RWPE1 (cell line): ENCODE results near the gene INSR.
"Not testable (repeated sequence)": the region's sequence is repeated elsewhere in the genome, so short reads cannot be mapped to it uniquely, and the experiment has no call there.

ENCODE experiments used
- CTCF ChIA-PET: fragments of 350-600 bp; sonication (Branson Sonifier 250); formaldehyde crosslinking; extraction: SDS; loops from one replicate; lab custom pipeline; 2021; lab: Yijun Ruan, JAX
- POLR2A ChIA-PET: fragments of 400-600 bp; formaldehyde crosslinking; extraction: SDS; loops from one replicate; lab custom pipeline; 2020; ENCODE audit warnings: antibody characterized with exemption; ENCODE audit not compliant: low non-redundant PET; lab: Yijun Ruan, JAX
- DNase-seq: peaks from one replicate; pipeline ENCODE4 v3.0.0; 2012; ENCODE audit warnings: low spot score
- H3K27ac ChIP-seq: fragments of 450-650 bp; 2 replicates; pipeline ENCODE4 v1.5.1; 2017
- TF ChIP-seq, protein P1 (sequence below): fragments of 450-650 bp; conservative IDR thresholded peaks from 2 replicates; pipeline ENCODE4 v1.5.1; 2017; ENCODE audit warnings: low read depth, mild to moderate bottlenecking

The INSR gene

DNA sequence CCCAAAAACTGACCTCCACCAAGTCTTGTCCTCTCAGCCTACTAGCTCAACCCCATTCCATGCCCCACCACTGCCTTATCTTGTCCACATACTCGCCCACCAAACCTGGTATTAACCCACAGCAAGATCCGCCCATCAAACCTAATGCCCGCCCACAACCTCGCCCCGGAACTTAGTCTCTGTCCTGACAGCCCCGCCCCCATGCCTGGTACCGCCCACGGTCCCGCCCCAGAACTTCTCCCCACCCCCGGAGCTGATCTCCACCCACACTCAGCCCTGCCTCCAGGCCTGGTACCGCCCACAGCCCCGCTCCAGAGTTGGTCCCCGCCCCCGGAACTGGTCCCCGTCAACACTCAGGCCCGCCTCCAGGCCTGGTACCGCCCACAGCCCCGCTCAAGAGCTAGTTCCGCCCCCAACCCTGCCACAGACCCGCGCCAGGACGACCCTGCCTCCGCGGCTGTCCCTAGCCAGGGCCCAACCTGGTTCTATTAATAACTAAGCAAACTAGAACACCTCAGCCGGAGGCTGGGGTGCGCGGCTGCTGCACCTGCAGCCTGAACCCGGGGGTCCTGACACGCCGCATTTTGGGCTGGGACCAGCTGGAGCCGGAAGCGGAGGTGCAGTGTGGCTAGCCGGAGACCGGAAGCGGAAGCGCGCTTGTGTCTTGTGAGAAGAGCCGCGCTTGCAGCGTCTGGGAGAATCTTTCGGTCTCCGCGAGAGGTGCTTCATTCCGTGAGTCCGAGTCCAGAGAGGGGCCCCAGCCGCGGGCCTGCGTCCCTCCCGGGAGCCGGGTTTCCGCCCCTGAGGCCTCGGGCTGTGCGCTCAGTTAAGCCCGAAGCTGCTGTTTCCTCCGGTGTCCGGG lies 224.9 kb downstream of the INSR start, which contains the start of gene ZNF557:
ZNF557 (plus strand) TSS at position 662 of the 862 bp plus-strand sequence. CDS start 5,372 bp downstream, outside the sequence.
- CTCF ChIA-PET = interaction anchor here (0.6 to 0.7 kb wide), 2 partner anchors 156 to 652 kb away, joined by 4 read pairs; no protein-coding TSS in a partner anchor
- peak within 1 kb of the TSS; percentile 87 for H3K27ac ChIP-seq
- POLR2A ChIA-PET = interaction anchor here (0.6 to 0.8 kb wide), 4 partner anchors 30 to 1027 kb away, joined by 3 to 5 read pairs (median 4); no protein-coding TSS in a partner anchor
- peak; percentile 96 for DNase-seq
- TF ChIP-seq, protein P1, sequence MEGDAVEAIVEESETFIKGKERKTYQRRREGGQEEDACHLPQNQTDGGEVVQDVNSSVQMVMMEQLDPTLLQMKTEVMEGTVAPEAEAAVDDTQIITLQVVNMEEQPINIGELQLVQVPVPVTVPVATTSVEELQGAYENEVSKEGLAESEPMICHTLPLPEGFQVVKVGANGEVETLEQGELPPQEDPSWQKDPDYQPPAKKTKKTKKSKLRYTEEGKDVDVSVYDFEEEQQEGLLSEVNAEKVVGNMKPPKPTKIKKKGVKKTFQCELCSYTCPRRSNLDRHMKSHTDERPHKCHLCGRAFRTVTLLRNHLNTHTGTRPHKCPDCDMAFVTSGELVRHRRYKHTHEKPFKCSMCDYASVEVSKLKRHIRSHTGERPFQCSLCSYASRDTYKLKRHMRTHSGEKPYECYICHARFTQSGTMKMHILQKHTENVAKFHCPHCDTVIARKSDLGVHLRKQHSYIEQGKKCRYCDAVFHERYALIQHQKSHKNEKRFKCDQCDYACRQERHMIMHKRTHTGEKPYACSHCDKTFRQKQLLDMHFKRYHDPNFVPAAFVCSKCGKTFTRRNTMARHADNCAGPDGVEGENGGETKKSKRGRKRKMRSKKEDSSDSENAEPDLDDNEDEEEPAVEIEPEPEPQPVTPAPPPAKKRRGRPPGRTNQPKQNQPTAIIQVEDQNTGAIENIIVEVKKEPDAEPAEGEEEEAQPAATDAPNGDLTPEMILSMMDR = no peak

DNA sequence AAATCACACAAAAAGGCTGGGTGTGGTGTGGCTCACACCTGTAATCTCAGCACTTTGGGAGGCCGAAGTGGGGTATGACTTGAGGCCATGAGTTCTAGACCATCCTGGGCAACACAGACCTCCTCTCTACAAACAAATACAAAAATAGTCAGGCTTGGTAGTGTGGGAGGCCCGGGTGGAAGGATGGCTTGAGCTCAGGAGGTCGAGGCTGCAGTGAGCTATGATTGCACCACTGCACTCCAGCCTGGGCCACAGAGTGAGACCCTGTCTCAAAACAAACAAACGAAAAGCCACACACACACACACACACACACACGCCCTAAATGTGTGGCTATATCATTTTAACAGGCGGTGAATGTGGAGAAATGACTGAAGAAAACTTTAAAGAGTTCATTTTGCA lies 225.6 kb downstream of the INSR start:
- DNase-seq = no peak
- H3K27ac ChIP-seq = peak overlapping the region; percentile 87
- TF ChIP-seq, protein P1 = no peak
- CTCF ChIA-PET = no interaction called here
- POLR2A ChIA-PET = interaction anchor here (0.6 kb wide), 2 partner anchors 126 to 405 kb away, joined by 3 to 5 read pairs; no protein-coding TSS in a partner anchor

DNA sequence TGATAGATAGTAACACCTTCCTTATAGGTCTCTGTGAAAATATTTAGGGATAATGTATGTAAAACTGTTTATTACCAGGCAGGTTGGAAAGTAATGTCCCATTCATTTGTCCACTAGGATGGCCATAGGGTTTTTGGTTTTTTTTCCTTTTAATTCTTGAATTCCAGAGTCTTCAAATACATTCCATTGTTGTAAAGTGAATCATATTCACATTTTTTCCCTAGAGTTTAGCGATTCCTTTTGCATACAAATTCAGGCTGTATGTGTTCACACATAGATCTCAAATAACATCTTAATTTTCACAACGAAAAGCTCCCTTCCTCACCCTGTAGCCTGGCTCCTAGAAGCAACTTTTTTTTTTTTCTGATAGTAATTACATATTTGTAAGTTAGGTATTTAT lies 226.5 kb downstream of the INSR start:
- no peak for DNase-seq
- CTCF ChIA-PET = no interaction called here
- H3K27ac ChIP-seq = no peak overlapping the region
- TF ChIP-seq, protein P1 = no peak
- POLR2A ChIA-PET = no interaction called here

GRCh38 chr19:7067122-7067521 lies 227.1 kb downstream of the INSR start:
- H3K27ac ChIP-seq, POLR2A ChIA-PET, DNase-seq: not testable (repeated sequence)
- CTCF ChIA-PET = interaction anchor here (0.6 kb wide), 1 partner anchor 621 kb away, joined by 5 read pairs; no protein-coding TSS in a partner anchor
- TF ChIP-seq, protein P1 = 0 out of 2 replicates have a peak, but pooled peaks have one; percentile 9

DNA sequence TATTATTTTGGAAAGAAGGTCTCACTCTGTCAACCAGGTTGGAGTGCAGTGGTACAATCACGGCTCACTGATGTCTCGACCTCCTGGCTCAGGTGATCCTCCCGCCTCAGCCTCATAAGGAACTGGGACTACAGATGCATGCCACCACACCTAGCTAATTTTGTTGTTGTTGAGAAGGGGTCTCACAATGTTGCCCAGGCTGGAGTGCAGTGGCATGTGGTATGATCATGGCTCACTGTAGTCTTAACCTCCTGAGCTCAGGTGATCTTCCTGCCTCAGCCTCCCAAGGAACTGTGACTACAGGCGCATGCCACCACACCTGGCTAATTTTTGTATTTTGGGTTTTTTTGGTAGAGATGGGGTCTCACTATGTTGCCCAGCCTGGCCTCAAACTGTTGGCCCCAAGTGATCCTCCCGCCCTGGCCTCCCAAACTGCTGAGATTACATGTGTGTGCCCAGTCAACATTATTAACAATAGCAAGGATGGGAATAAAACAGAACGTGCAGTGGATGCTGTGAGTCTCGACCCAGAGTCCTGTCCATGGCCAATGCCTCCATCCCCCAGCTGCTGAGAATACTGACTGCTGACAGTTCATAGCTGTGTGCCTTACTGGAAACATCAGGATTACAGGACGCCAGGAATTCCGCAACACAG lies 230.3 kb downstream of the INSR start:
- TF ChIP-seq, protein P1 = no peak
- ChIA-PET POLR2A (no interaction called here), CTCF (no interaction called here)
- no peak for DNase-seq
- no peak overlapping the region for H3K27ac ChIP-seq

GRCh38 chr19:7063339-7063738 lies 230.9 kb downstream of the INSR start:
- DNase-seq = no peak
- POLR2A ChIA-PET = no interaction called here
- TF ChIP-seq, protein P1 = no peak

More at GRCh38 chr19:7063339-7063738, 230.9 kb downstream of the INSR start:
- H3K27ac ChIP-seq = no peak overlapping the region
- CTCF ChIA-PET = no interaction called here
